GM21737 (cell line): Measurements from ENCODE around the gene MDM4.
"Not testable (repeated sequence)": the region's sequence is repeated elsewhere in the genome, so short reads cannot be mapped to it uniquely, and the experiment has no call there.

Experiments used
- ATAC-seq: cut with Tn5 transposase; IDR thresholded peaks from one replicate; pipeline ENCODE4 v1.9.1; 2021; ENCODE audit warnings: mild to moderate bottlenecking, moderate library complexity; ENCODE audit not compliant: unreplicated experiment

Gene MDM4

GRCh38 chr1:204513117-204513716, 3.0 kb upstream of the MDM4 start:
- peak; percentile 35 for ATAC-seq

GRCh38 chr1:204514828-204515227, 1.4 kb upstream of the MDM4 start:
- ATAC-seq, result no peak

GRCh38 chr1:204517382-204517781, 1.2 kb downstream of the MDM4 start:
- ATAC-seq, result not testable (repeated sequence)

GRCh38 chr1:204520834-204521709, 4.9 kb downstream of the MDM4 start:
- ATAC-seq, result peak; percentile 58

- ATAC-seq, result not testable (repeated sequence)
Measured at GRCh38 chr1:204521941-204522521, 5.8 kb downstream of the MDM4 start.

- ATAC-seq, result no peak
Measured at GRCh38 chr1:204523605-204524215, 7.5 kb downstream of the MDM4 start.

- no peak for ATAC-seq
Measured at GRCh38 chr1:204524986-204525385, 8.8 kb downstream of the MDM4 start.

GRCh38 chr1:204528241-204528640, 12.0 kb downstream of the MDM4 start:
- no peak for ATAC-seq

GRCh38 chr1:204528677-204529076, 12.5 kb downstream of the MDM4 start:
- no peak for ATAC-seq

GRCh38 chr1:204529371-204529895, 13.2 kb downstream of the MDM4 start:
- no peak for ATAC-seq

GRCh38 chr1:204530932-204531331, 14.7 kb downstream of the MDM4 start:
- ATAC-seq, result peak; percentile 71

- ATAC-seq, result no peak
Measured at GRCh38 chr1:204532832-204533231, 16.6 kb downstream of the MDM4 start.

GRCh38 chr1:204541626-204542025, 25.4 kb downstream of the MDM4 start:
- no peak for ATAC-seq

GRCh38 chr1:204544321-204544720, 28.1 kb downstream of the MDM4 start:
- ATAC-seq, result peak; percentile 66

GRCh38 chr1:204545202-204545601, 29.0 kb downstream of the MDM4 start:
- no peak for ATAC-seq

GRCh38 chr1:204545881-204546280, 29.7 kb downstream of the MDM4 start:
- no peak for ATAC-seq

GRCh38 chr1:204548265-204548664, 32.1 kb downstream of the MDM4 start:
- ATAC-seq, result no peak

GRCh38 chr1:204549313-204549712, 33.1 kb downstream of the MDM4 start:
- no peak for ATAC-seq

GRCh38 chr1:204550926-204551325, 34.7 kb downstream of the MDM4 start:
- no peak for ATAC-seq

- ATAC-seq, result no peak
Measured at GRCh38 chr1:204556458-204557052, 40.3 kb downstream of the MDM4 start.

GRCh38 chr1:204558467-204558866, 42.3 kb downstream of the MDM4 start:
- ATAC-seq, result no peak
